Activated T-cell treated with anti-CD3 and anti-CD28 coated beads for 1 hour (primary cell): ENCODE results near the gene RGS9.
A peak's percentile ranks its signal among the peaks of the same experiment; 100 is the strongest.
"Not testable (repeated sequence)": the region's sequence is repeated elsewhere in the genome, so short reads cannot be mapped to it uniquely, and the experiment has no call there.

Experiments used
- DNase-seq: peaks from one replicate; pipeline ENCODE4 v3.0.0-alpha.2; 2020; ENCODE audit warnings: low read depth

The RGS9 gene

GRCh38 chr17:65156835-65157565, 19.8 kb downstream of the RGS9 start:
- no peak for DNase-seq

GRCh38 chr17:65158041-65158440, 20.9 kb downstream of the RGS9 start:
- no peak for DNase-seq

GRCh38 chr17:65158622-65159021, 21.5 kb downstream of the RGS9 start:
- no peak for DNase-seq

- no peak for DNase-seq
These were observed 23.3 kb downstream of the RGS9 start for GRCh38 chr17:65160516-65160915.

GRCh38 chr17:65163990-65164495, 26.9 kb downstream of the RGS9 start:
- DNase-seq, result peak; percentile 6

GRCh38 chr17:65166787-65167186, 29.6 kb downstream of the RGS9 start:
- no peak for DNase-seq

GRCh38 chr17:65167566-65167965, 30.4 kb downstream of the RGS9 start:
- DNase-seq, result no peak

- no peak for DNase-seq
These were observed 32.5 kb downstream of the RGS9 start for GRCh38 chr17:65169691-65170090.

GRCh38 chr17:65170839-65171238, 33.7 kb downstream of the RGS9 start:
- no peak for DNase-seq

GRCh38 chr17:65171752-65172151, 34.6 kb downstream of the RGS9 start:
- no peak for DNase-seq

GRCh38 chr17:65172496-65173136, 35.4 kb downstream of the RGS9 start:
- DNase-seq, result no peak

GRCh38 chr17:65173284-65173793, 36.2 kb downstream of the RGS9 start:
- peak; percentile 55 for DNase-seq

- DNase-seq, result no peak
These were observed 37.0 kb downstream of the RGS9 start for GRCh38 chr17:65173976-65174683.

GRCh38 chr17:65174974-65175373, 37.8 kb downstream of the RGS9 start:
- DNase-seq, result no peak

GRCh38 chr17:65175952-65176351, 38.8 kb downstream of the RGS9 start:
- DNase-seq, result no peak

GRCh38 chr17:65176646-65177409, 39.7 kb downstream of the RGS9 start:
- no peak for DNase-seq

- DNase-seq, result no peak
These were observed 40.7 kb downstream of the RGS9 start for GRCh38 chr17:65177901-65178300.

GRCh38 chr17:65180276-65180675, 43.1 kb downstream of the RGS9 start:
- DNase-seq, result not testable (repeated sequence)

- DNase-seq, result not testable (repeated sequence)
These were observed 43.6 kb downstream of the RGS9 start for GRCh38 chr17:65180752-65181236.

- DNase-seq, result no peak
These were observed 44.3 kb downstream of the RGS9 start for GRCh38 chr17:65181237-65182061.

- no peak for DNase-seq
These were observed 45.1 kb downstream of the RGS9 start for GRCh38 chr17:65182233-65182632.
